ENCODE results near the gene TXK. TPM values are rescaled to one million over a fixed set of nuclear protein-coding genes. Genes with fewer than 3 reads are reported as not detected.

TXK gene
- total and polyA plus RNA-seq, 2 donors from 2014 or later = 0.26 to 7.9 TPM

- no peak for DNase-seq
- Histone ChIP-seq H3K27ac (ENCODE audit: low read depth in 2 of 2, low read length in 2 of 2) (no peak overlapping the region), H3K36me3 (ENCODE audit: control insufficient read depth in 2 of 3, insufficient read depth in 3 of 3, low read length in 3 of 3) (no peaks in the 10 kb centered on the region), H3K9ac (ENCODE audit: low read length in 3 of 3) (no peak overlapping the region), H3K9me3 (ENCODE audit: control insufficient read depth in 2 of 3, insufficient read depth in 1 of 3, low read length in 3 of 3) (no peaks in the 10 kb centered on the region), H3K27me3 (ENCODE audit: control insufficient read depth, insufficient read depth, low read length) (no peaks in the 10 kb centered on the region), H3K4me1 (ENCODE audit: control insufficient read depth in 2 of 3, insufficient read depth in 2 of 3, low read depth in 1 of 3, low read length in 3 of 3) (no peaks in the 10 kb centered on the region), H3K4me3 (ENCODE audit: low read length in 3 of 3) (no peak overlapping the region)
- TF ChIP-seq CTCF (IDR thresholded peaks at IDR 0.05; ENCODE audit: borderline replicate concordance, extremely low read depth, insufficient read depth) = no peak
- no peak for FAIRE-seq
- intact Hi-C loops (cut with DNase I) = no loop called here
These were observed 109.0 kb downstream of the TXK start for GRCh38 chr4:48025005-48025404.

- intact Hi-C loops (cut with DNase I) = no loop called here
- Histone ChIP-seq H3K27ac (ENCODE audit: low read depth in 2 of 2, low read length in 2 of 2) (no peak overlapping the region), H3K4me1 (ENCODE audit: control insufficient read depth in 2 of 3, insufficient read depth in 2 of 3, low read depth in 1 of 3, low read length in 3 of 3) (no peaks in the 10 kb centered on the region), H3K4me3 (ENCODE audit: low read length in 3 of 3) (no peak overlapping the region), H3K9ac (ENCODE audit: low read length in 3 of 3) (no peak overlapping the region), H3K9me3 (ENCODE audit: control insufficient read depth in 2 of 3, insufficient read depth in 1 of 3, low read length in 3 of 3) (no peaks in the 10 kb centered on the region), H3K36me3 (ENCODE audit: control insufficient read depth in 2 of 3, insufficient read depth in 3 of 3, low read length in 3 of 3) (no peaks in the 10 kb centered on the region), H3K27me3 (ENCODE audit: control insufficient read depth, insufficient read depth, low read length) (no peaks in the 10 kb centered on the region)
- DNase-seq (no peak), FAIRE-seq (no peak)
- TF ChIP-seq CTCF (IDR thresholded peaks at IDR 0.05; ENCODE audit: borderline replicate concordance, extremely low read depth, insufficient read depth) = no peak
These were observed 109.5 kb downstream of the TXK start for GRCh38 chr4:48024522-48024921.

GRCh38 chr4:48022192-48022799, 111.8 kb downstream of the TXK start:
- Histone ChIP-seq H3K4me1 (ENCODE audit: control insufficient read depth in 2 of 3, insufficient read depth in 2 of 3, low read depth in 1 of 3, low read length in 3 of 3) (no peaks in the 10 kb centered on the region), H3K27me3 (ENCODE audit: control insufficient read depth, insufficient read depth, low read length) (no peaks in the 10 kb centered on the region), H3K4me3 (ENCODE audit: low read length in 3 of 3) (no peak overlapping the region), H3K27ac (ENCODE audit: low read depth in 2 of 2, low read length in 2 of 2) (no peak overlapping the region), H3K9ac (ENCODE audit: low read length in 3 of 3) (no peak overlapping the region), H3K9me3 (ENCODE audit: control insufficient read depth in 2 of 3, insufficient read depth in 1 of 3, low read length in 3 of 3) (no peaks in the 10 kb centered on the region), H3K36me3 (ENCODE audit: control insufficient read depth in 2 of 3, insufficient read depth in 3 of 3, low read length in 3 of 3) (no peaks in the 10 kb centered on the region)
- no peak for TF ChIP-seq CTCF (IDR thresholded peaks at IDR 0.05; ENCODE audit: borderline replicate concordance, extremely low read depth, insufficient read depth)
- no peak for FAIRE-seq
- intact Hi-C loops (cut with DNase I) = no loop called here
- no peak for DNase-seq

- Histone ChIP-seq H3K27ac (ENCODE audit: low read depth in 2 of 2, low read length in 2 of 2) (no peak overlapping the region), H3K27me3 (ENCODE audit: control insufficient read depth, insufficient read depth, low read length) (no peaks in the 10 kb centered on the region), H3K9me3 (ENCODE audit: control insufficient read depth in 2 of 3, insufficient read depth in 1 of 3, low read length in 3 of 3) (no peaks in the 10 kb centered on the region), H3K4me3 (ENCODE audit: low read length in 3 of 3) (no peak overlapping the region), H3K9ac (ENCODE audit: low read length in 3 of 3) (no peak overlapping the region), H3K36me3 (ENCODE audit: control insufficient read depth in 2 of 3, insufficient read depth in 3 of 3, low read length in 3 of 3) (no peaks in the 10 kb centered on the region), H3K4me1 (ENCODE audit: control insufficient read depth in 2 of 3, insufficient read depth in 2 of 3, low read depth in 1 of 3, low read length in 3 of 3) (peaks cover 0 to 3% (median 0%) of the 10 kb centered on the region in 3 donors)
- DNase-seq (no peak), FAIRE-seq (no peak)
- intact Hi-C loops (cut with DNase I) = no loop called here
- no peak for TF ChIP-seq CTCF (IDR thresholded peaks at IDR 0.05; ENCODE audit: borderline replicate concordance, extremely low read depth, insufficient read depth)
These were observed 113.0 kb downstream of the TXK start for GRCh38 chr4:48021100-48021499.

Data from kidney (tissue), 14 donors.